Mesendoderm (in vitro differentiated cells): ENCODE data around the gene ELMOD3.
"Not testable (repeated sequence)": the region's sequence is repeated elsewhere in the genome, so short reads cannot be mapped to it uniquely, and the experiment has no call there.

Source experiments
- DNase-seq: peaks from one replicate; pipeline ENCODE4 v3.0.0; 2013
- H2AK5ac ChIP-seq: 2 replicates; pipeline ENCODE4 v1.6.1; 2013; ENCODE audit warnings: low read length, inconsistent platforms
- H2BK120ac ChIP-seq: 2 replicates; pipeline ENCODE4 v1.6.1; 2013; ENCODE audit warnings: low read depth, mild to moderate bottlenecking, low read length, moderate library complexity, mixed read lengths
- H2BK15ac ChIP-seq: replicated peaks from 2 replicates; pipeline ENCODE4 v1.6.1; 2013; ENCODE audit warnings: low read depth, mild to moderate bottlenecking, moderate library complexity
- H2BK5ac ChIP-seq: 2 replicates; pipeline ENCODE4 v1.6.1; 2013; ENCODE audit warnings: low read length, inconsistent platforms
- H3K18ac ChIP-seq: 2 replicates; pipeline ENCODE4 v1.6.1; 2013; ENCODE audit warnings: mild to moderate bottlenecking, low read length, mixed read lengths
- H3K23ac ChIP-seq: one replicate; pipeline ENCODE4 v1.6.1; 2013; ENCODE audit warnings: low read length
- H3K27ac ChIP-seq: 2 replicates; pipeline ENCODE4 v1.5.1; 2013; ENCODE audit warnings: low read depth, mild to moderate bottlenecking, inconsistent platforms, low read length, moderate library complexity
- H3K27me3 ChIP-seq: 2 replicates; pipeline ENCODE4 v1.6.1; 2013; ENCODE audit warnings: low read length, control low read depth, mild to moderate bottlenecking, inconsistent platforms; ENCODE audit not compliant: insufficient read depth, poor library complexity
- H3K36me3 ChIP-seq: 2 replicates; pipeline ENCODE4 v1.6.1; 2013; ENCODE audit warnings: low read length, inconsistent platforms; ENCODE audit not compliant: control insufficient read depth, insufficient read depth
- H3K4ac ChIP-seq: one replicate; pipeline ENCODE4 v1.6.1; 2013; ENCODE audit warnings: low read depth, mild to moderate bottlenecking, low read length, moderate library complexity
- H3K4me1 ChIP-seq: 2 replicates; pipeline ENCODE4 v1.6.1; 2013; ENCODE audit warnings: low read depth, low read length, inconsistent platforms; ENCODE audit not compliant: control insufficient read depth
- H3K4me2 ChIP-seq: 2 replicates; pipeline ENCODE4 v1.6.1; 2013; ENCODE audit warnings: low read length
- H3K4me3 ChIP-seq: 2 replicates; pipeline ENCODE4 v1.5.1; 2013; ENCODE audit warnings: mild to moderate bottlenecking, low read length
- H3K56ac ChIP-seq: one replicate; pipeline ENCODE4 v1.6.1; 2013; ENCODE audit warnings: low read length
- H3K79me1 ChIP-seq: 2 replicates; pipeline ENCODE4 v1.6.1; 2013; ENCODE audit warnings: low read length, inconsistent platforms
- H3K79me2 ChIP-seq: 2 replicates; pipeline ENCODE4 v1.6.1; 2013; ENCODE audit warnings: mild to moderate bottlenecking, low read length; ENCODE audit not compliant: control insufficient read depth, insufficient read depth
- H3K9ac ChIP-seq: 2 replicates; pipeline ENCODE4 v1.6.1; 2013; ENCODE audit warnings: low read length, inconsistent platforms
- H4K5ac ChIP-seq: one replicate; pipeline ENCODE4 v1.6.1; 2013; ENCODE audit warnings: low read length
- H4K8ac ChIP-seq: one replicate; pipeline ENCODE4 v1.6.1; 2013; ENCODE audit warnings: low read depth, mild to moderate bottlenecking, control low read depth, low read length, moderate library complexity
- WGBS: extraction: QIAGEN DNeasy Blood & Tissue Kit; methylation state at CpG from one replicate; pipeline ENCODE4 v1.1.7; 2013; ENCODE audit warnings: low lambda C conversion rate, missing lambda C conversion rate; ENCODE audit not compliant: insufficient coverage; ENCODE audit errors: extremely low coverage; 5-methylcytosine and 5-hydroxymethylcytosine counted together

Gene ELMOD3

DNA sequence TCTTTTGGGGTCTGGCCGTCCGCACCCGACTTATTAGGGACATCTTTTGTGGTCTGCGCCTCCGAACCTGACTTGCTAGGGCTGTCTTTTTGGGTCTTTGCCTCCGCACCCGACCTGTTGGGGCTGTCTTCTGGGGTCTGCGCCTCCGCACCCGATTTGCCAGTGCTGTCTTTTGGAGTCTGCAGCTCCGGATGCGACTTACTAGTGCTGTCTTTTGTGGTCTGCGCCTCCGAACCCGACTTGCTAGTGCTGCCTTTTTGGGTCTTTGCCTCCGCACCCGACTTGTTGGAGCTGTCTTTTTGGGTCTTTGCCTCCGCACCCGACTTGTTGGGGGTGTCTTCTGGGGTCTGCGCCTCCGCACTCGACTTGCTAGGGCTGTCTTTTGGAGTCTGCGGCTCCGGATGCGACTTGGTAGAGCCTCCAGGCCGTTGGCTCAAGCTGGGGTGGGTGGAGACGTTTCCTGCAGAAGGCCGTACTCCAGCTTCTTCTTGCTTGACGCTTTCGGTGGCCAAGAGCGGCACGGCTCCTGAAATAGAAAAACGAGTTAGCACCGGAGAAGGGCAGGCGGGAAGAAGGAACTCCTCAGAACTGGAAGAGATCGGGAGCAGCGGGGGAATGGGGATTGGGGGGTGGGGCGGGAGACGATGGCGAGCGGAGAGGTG lies 27.3 kb upstream of the ELMOD3 start:
- no peak overlapping the region for H2BK15ac ChIP-seq
- no peak overlapping the region for H4K8ac ChIP-seq
- peaks cover 10% of the 10 kb centered on the region for H3K4me1 ChIP-seq
- peak overlapping the region; percentile 91 for H3K9ac ChIP-seq
- no peak overlapping the region for H3K27ac ChIP-seq
- H3K18ac ChIP-seq: no peak overlapping the region
- H2BK120ac ChIP-seq: no peak overlapping the region
- no peak overlapping the region for H4K5ac ChIP-seq
- peak overlapping the region; percentile 85 for H3K4me3 ChIP-seq
- H3K4me2 ChIP-seq: peak overlapping the region; percentile 95
- no peak overlapping the region for H3K23ac ChIP-seq
- peaks cover 25% of the 10 kb centered on the region for H3K79me2 ChIP-seq
- peak overlapping the region; percentile 60 for H3K4ac ChIP-seq
- peaks cover 10% of the 10 kb centered on the region for H3K36me3 ChIP-seq
- no peaks in the 10 kb centered on the region for H3K27me3 ChIP-seq
- H3K79me1 ChIP-seq: peaks cover 23% of the 10 kb centered on the region
- peak; percentile 46 for DNase-seq
- H3K56ac ChIP-seq: peak overlapping the region; percentile 99
- H2AK5ac ChIP-seq: no peak overlapping the region
- no CpG with 5 or more reads among the region's 41 CpGs for WGBS
- H2BK5ac ChIP-seq: peak overlapping the region; percentile 62

DNA sequence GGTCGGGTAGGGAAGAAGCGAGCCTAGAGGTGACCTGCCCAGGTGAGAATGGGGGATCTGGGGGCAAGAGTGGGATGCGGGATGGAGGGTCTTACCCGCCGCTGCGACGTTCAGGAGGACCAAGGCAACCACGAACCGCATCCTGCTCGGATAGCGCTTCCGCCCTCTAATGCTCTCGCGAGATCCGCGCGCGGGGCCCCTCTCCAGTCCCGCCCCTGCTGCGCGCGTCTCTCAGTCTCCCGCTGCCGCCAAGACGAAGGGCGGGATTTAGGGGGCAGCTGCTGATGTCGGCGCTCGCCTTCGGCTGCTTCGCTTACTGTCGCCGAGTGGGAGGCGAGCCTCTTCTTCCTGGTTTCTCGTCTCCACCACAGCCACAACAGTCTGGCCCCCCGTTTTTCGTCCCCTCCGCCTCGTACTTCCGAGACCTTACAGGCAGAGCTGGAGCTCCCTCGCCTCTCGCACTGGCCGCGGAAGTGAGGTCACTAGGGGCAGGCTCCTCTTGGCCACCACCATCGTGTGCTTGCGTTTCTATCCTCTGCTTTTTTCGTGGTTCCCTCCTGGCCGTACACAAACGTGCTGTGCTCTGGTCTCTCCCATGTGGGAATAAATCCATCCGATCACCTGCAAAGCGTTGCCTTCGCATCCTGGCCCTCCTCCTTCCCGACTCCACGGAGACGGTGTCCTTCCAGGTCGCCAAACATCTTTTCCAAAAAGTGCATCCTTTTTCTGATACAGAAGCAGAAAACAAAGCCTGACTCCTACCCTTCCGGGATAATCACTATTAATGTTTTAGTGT lies 26.5 kb upstream of the ELMOD3 start, which contains the start of gene TGOLN2:
Gene TGOLN2, minus strand, starts transcription at position 168 of the 796 bp plus-strand sequence. Its CDS starts 27 bp downstream, at position 141.
- peaks cover 10% of the 10 kb centered on the region for H3K36me3 ChIP-seq
- no peak within 1 kb of the TSS for H4K8ac ChIP-seq
- peak; percentile 95 for DNase-seq
- peaks cover 10% of the 10 kb centered on the region for H3K4me1 ChIP-seq
- no peak within 1 kb of the TSS for H2BK120ac ChIP-seq
- peak within 1 kb of the TSS; percentile 99 for H3K23ac ChIP-seq
- H3K4ac ChIP-seq: peak within 1 kb of the TSS; percentile 72
- peak within 1 kb of the TSS; percentile 81 for H3K18ac ChIP-seq
- H3K79me1 ChIP-seq: peaks cover 23% of the 10 kb centered on the region
- H4K5ac ChIP-seq: no peak within 1 kb of the TSS
- H3K56ac ChIP-seq: peak within 1 kb of the TSS; percentile 99
- peak within 1 kb of the TSS; percentile 91 for H3K27ac ChIP-seq
- H3K27me3 ChIP-seq: no peaks in the 10 kb centered on the region
- H2BK5ac ChIP-seq: peak within 1 kb of the TSS; percentile 89
- H2BK15ac ChIP-seq: no peak within 1 kb of the TSS
- H2AK5ac ChIP-seq: no peak within 1 kb of the TSS
- peaks cover 25% of the 10 kb centered on the region for H3K79me2 ChIP-seq
- peak within 1 kb of the TSS; percentile 85 for H3K4me3 ChIP-seq
- no CpG with 5 or more reads among the region's 57 CpGs for whole genome bisulfite sequencing
- peak within 1 kb of the TSS; percentile 95 for H3K4me2 ChIP-seq
- H3K9ac ChIP-seq: peak within 1 kb of the TSS; percentile 97

DNA sequence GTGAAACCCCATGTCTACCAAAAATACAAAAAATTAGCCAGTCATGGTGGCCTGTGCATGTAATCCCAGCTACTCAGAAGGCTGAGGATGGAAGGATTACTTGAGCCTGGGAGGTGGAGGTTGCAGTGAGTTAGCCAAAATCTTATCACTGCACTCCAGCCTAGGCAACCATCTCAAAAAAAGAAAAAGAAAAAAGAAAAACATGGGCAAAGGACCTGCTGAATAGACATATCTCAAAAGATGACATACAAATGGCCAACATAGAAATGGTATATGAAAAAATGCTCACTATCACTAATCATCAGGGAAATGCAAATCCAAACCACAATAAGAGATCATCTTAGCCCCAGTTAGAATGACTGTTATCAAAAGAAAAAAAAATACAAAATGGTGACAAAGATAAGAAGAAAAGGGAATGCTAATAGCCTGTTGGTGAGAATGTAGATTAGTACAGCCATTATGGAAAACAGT lies 25.4 kb upstream of the ELMOD3 start:
- H3K4me1 ChIP-seq: peaks cover 10% of the 10 kb centered on the region
- no peak overlapping the region for H2BK15ac ChIP-seq
- H3K27me3 ChIP-seq: no peaks in the 10 kb centered on the region
- H2BK5ac ChIP-seq: no peak overlapping the region
- H3K4ac ChIP-seq: no peak overlapping the region
- peak; percentile 60 for DNase-seq
- H2AK5ac ChIP-seq: no peak overlapping the region
- peaks cover 25% of the 10 kb centered on the region for H3K79me2 ChIP-seq
- H4K8ac ChIP-seq: no peak overlapping the region
- H3K4me2 ChIP-seq: no peak overlapping the region
- no peak overlapping the region for H3K23ac ChIP-seq
- peaks cover 22% of the 10 kb centered on the region for H3K79me1 ChIP-seq
- no peak overlapping the region for H3K4me3 ChIP-seq
- H3K9ac ChIP-seq: no peak overlapping the region
- H3K18ac ChIP-seq: no peak overlapping the region
- peaks cover 7% of the 10 kb centered on the region for H3K36me3 ChIP-seq
- H4K5ac ChIP-seq: no peak overlapping the region
- no peak overlapping the region for H3K27ac ChIP-seq
- no peak overlapping the region for H3K56ac ChIP-seq
- H2BK120ac ChIP-seq: no peak overlapping the region

DNA sequence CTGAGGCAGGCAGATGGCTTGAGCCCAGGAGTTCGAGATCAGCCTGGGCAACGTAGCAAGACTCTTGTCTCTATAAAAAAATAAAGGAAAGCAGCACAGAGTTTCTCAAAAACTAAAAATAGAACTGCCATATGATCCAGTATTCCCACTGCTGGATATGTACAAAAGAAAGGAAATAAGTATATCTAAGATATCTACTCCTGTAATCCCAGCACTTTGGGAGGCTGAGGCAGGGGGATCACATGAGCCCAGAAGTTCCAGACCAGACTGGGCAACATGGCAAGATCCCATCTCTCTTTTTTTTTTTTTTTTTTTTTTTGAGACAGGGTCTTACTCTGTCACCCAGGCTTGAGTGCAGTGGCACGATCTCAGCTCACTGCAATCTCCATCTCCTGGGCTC lies 24.9 kb upstream of the ELMOD3 start:
- H2BK120ac ChIP-seq, H3K23ac ChIP-seq, H3K36me3 ChIP-seq, H3K56ac ChIP-seq, H3K4ac ChIP-seq, H3K4me3 ChIP-seq, H2AK5ac ChIP-seq, H3K18ac ChIP-seq, H3K9ac ChIP-seq, H3K4me2 ChIP-seq, H3K4me1 ChIP-seq, H4K8ac ChIP-seq, H3K27me3 ChIP-seq, DNase-seq, H2BK5ac ChIP-seq, H2BK15ac ChIP-seq, H3K27ac ChIP-seq, H4K5ac ChIP-seq: not testable (repeated sequence)
- Histone ChIP-seq H3K79me2 (peaks cover 23% of the 10 kb centered on the region), H3K79me1 (peaks cover 19% of the 10 kb centered on the region)
- WGBS: no CpG with 5 or more reads among the region's 3 CpGs

DNA sequence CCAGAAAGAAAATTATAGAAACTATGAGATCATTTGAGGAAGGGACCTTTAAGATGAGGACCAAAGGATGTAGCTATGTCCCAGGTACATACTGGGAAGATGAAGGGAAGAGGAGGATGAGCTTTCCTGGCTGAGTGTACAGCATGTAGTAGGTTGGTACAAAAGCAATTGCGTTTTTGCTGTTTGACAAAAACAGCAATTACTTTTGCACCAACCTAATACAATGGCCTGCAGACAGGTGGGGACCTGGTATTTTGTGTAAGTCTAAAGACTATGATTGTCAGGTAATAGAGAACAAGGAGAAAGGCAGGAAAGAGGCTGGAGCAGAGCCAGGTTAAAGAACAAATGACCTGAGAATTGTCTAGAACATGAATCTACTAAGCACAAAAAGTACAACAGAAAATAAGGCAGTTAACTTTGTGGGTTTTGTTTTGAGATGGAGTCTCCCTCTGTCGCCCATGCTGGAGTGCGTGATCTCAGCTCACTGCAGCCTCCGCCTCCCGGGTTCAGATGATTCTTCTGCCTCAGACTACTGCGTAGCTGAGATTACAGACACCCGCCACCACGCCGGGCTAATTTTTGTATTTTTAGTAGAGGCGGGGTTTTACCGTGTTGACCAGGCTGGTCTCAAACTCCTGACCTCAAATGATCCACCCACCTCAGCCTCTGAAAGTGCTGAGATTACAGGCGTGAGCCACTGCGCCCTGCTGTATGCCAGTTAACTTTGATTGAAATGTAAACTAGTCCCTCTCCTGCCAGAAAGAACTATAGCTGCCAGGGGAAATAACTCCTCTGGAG lies 23.5 kb upstream of the ELMOD3 start:
- Histone ChIP-seq H3K4ac (no peak overlapping the region), H2BK15ac (no peak overlapping the region), H3K4me1 (peaks cover 6% of the 10 kb centered on the region), H3K27ac (no peak overlapping the region), H3K18ac (no peak overlapping the region), H3K9ac (no peak overlapping the region), H2BK5ac (no peak overlapping the region), H4K5ac (no peak overlapping the region), H3K56ac (no peak overlapping the region), H3K27me3 (no peaks in the 10 kb centered on the region), H4K8ac (no peak overlapping the region), H3K36me3 (peaks cover under 1% of the 10 kb centered on the region), H3K79me2 (peaks cover 13% of the 10 kb centered on the region), H3K23ac (no peak overlapping the region), H3K4me3 (no peak overlapping the region), H3K4me2 (no peak overlapping the region), H2BK120ac (no peak overlapping the region), H2AK5ac (no peak overlapping the region), H3K79me1 (peaks cover 11% of the 10 kb centered on the region)
- no CpG with 5 or more reads among the region's 13 CpGs for WGBS
- DNase-seq: no peak
